ENCODE data around the gene SLC5A8.

DNA sequence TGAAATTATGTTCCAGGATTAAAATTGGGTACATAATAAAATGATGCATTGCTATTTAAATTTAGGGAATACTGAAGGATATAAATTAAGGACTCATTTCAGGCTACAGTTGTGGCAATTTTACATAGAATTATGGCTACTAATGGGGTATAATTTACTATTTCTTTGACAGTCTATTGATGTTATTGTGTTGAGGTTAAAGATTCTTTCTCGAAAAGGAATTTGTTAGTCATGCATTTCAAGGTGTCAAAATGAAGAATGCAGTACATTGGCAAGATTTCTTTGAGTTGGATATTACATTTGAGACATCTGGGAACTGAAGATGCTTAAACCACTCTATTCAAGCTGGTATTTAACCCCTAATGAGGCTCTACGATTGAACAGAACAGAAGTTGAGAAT lies 28.3 kb downstream of the SLC5A8 start:
- no peak for TF ChIP-seq POLR2A (IDR thresholded peaks at IDR 0.05)
- TF ChIP-seq, protein P1, sequence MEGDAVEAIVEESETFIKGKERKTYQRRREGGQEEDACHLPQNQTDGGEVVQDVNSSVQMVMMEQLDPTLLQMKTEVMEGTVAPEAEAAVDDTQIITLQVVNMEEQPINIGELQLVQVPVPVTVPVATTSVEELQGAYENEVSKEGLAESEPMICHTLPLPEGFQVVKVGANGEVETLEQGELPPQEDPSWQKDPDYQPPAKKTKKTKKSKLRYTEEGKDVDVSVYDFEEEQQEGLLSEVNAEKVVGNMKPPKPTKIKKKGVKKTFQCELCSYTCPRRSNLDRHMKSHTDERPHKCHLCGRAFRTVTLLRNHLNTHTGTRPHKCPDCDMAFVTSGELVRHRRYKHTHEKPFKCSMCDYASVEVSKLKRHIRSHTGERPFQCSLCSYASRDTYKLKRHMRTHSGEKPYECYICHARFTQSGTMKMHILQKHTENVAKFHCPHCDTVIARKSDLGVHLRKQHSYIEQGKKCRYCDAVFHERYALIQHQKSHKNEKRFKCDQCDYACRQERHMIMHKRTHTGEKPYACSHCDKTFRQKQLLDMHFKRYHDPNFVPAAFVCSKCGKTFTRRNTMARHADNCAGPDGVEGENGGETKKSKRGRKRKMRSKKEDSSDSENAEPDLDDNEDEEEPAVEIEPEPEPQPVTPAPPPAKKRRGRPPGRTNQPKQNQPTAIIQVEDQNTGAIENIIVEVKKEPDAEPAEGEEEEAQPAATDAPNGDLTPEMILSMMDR (IDR thresholded peaks at IDR 0.05): no peak
